SK-N-MC (cell line): Measurements from ENCODE around the gene SLC35E3.

Source experiments
- EZH2 ChIP-seq: fragments of 200-600 bp; sonication (generic); IDR thresholded peaks from one replicate; pipeline ENCODE4 v1.6.1; 2017; ENCODE audit warnings: antibody characterized with exemption
- FOXP2 ChIP-seq: optimal IDR thresholded peaks from 2 replicates; pipeline ENCODE3; 2011; ENCODE audit warnings: mild to moderate bottlenecking, moderate library complexity; ENCODE audit not compliant: insufficient read depth; ENCODE audit errors: extremely low read length, control extremely low read depth
- POLR2AphosphoS5 ChIP-seq: IDR thresholded peaks from 2 replicates; pipeline ENCODE4 v1.6.1; 2012; ENCODE audit warnings: mild to moderate bottlenecking, low read depth, low read length, borderline replicate concordance

DNA sequence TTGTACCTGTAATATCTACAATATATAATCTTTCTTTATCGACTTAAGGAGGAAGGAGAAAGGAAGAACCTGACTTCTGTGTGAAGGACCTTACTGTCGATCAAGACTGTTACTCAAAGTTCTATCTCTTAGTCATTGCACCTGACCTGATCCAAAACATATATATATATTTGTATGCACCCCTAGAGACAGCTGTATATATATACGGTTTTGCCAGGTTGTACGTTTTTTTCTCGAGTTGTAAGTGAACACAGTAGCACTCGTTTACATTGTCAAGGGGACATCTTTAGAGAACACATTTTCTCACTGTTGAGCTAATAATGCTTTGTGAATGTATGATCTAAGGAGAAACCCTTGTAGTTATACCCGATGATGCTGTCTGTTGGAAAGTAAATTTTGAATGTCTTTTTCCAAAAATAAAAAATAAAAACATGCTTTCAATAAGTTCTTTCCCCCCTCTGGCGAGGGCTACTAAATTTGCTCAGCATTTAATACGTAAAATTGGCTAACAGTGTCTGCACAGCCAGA is 536 bp upstream of the SLC35E3 start:
- TF ChIP-seq EZH2 (no peak), FOXP2 (no peak), POLR2AphosphoS5 (no peak)
